Spinal cord (tissue), 10 donors: ENCODE results near the gene PAPPA. TPM values are rescaled to one million over a fixed set of nuclear protein-coding genes. Genes with fewer than 3 reads are reported as not detected.

Experiments
- DNase-seq, 6 donors: peaks; one replicate each; pipeline versions ENCODE4 v3.0.0 to v3.0.0-alpha.2; 2013 to 2015; ENCODE audit warnings: low spot score in 6 of 6, low read depth in 4 of 6
- H3K27ac ChIP-seq: one replicate; pipeline ENCODE4 v1.5.1; 2013; ENCODE audit warnings: low read depth, low read length, control low read depth
- H3K27me3 ChIP-seq: one replicate; pipeline ENCODE4 v1.6.1; 2013; ENCODE audit warnings: low read length; ENCODE audit not compliant: control insufficient read depth, insufficient read depth
- H3K36me3 ChIP-seq: one replicate; pipeline ENCODE4 v1.6.1; 2013; ENCODE audit warnings: low read length; ENCODE audit not compliant: control insufficient read depth, insufficient read depth
- H3K4me1 ChIP-seq: one replicate; pipeline ENCODE4 v1.6.1; 2013; ENCODE audit warnings: low read length; ENCODE audit not compliant: control insufficient read depth, insufficient read depth
- H3K4me3 ChIP-seq: one replicate; pipeline ENCODE4 v1.5.1; 2013; ENCODE audit warnings: low read depth, low read length, control low read depth
- H3K9me3 ChIP-seq: one replicate; pipeline ENCODE4 v1.6.1; 2013; ENCODE audit warnings: low read length; ENCODE audit not compliant: control insufficient read depth, insufficient read depth
- WGBS: methylation state at CpG from one replicate; pipeline ENCODE4 v1.1.5; 2013; ENCODE audit warnings: missing lambda C conversion rate; ENCODE audit not compliant: insufficient coverage; 5-methylcytosine and 5-hydroxymethylcytosine counted together
- polyA plus RNA-seq, 2 donors: library from polyadenylated mRNA; unstranded; fragments of 120-200 nt; gene quantifications; one replicate each; pipeline ENCODE4 v1.2.1, GENCODE V29; 2013; ENCODE audit not compliant: insufficient read length in 2 of 2
- total RNA-seq, 2 donors: library from RNA; depleted of rRNA in 1 of 2; stranded (reverse); fragments of 120-200 nt in 1 of 2; fragments of >200 nt in 1 of 2; gene quantifications; one replicate each; pipeline versions ENCODE4 v1.2.3 to v1.2.4, GENCODE V29; 2013 to 2014
- donor health status: healthy.

The PAPPA gene
- total and polyA plus RNA-seq, 4 donors, result 2.4 to 6.2 (median 3.6) TPM

GRCh38 chr9:116342941-116343340, 189.3 kb downstream of the PAPPA start:
- no peaks in the 10 kb centered on the region for H3K9me3 ChIP-seq
- WGBS, result 60% methylated on average over 1 of the region's 2 CpGs
- peaks cover 6% of the 10 kb centered on the region for H3K27me3 ChIP-seq
- H3K4me3 ChIP-seq, result no peak overlapping the region
- DNase-seq, result no peak
- no peak overlapping the region for H3K27ac ChIP-seq
- no peaks in the 10 kb centered on the region for H3K36me3 ChIP-seq
- no peaks in the 10 kb centered on the region for H3K4me1 ChIP-seq

- Histone ChIP-seq H3K9me3 (no peaks in the 10 kb centered on the region), H3K4me1 (no peaks in the 10 kb centered on the region), H3K4me3 (no peak overlapping the region), H3K27ac (no peak overlapping the region), H3K27me3 (no peaks in the 10 kb centered on the region), H3K36me3 (no peaks in the 10 kb centered on the region)
- WGBS, result 92% methylated on average over 10 of the region's 10 CpGs
- DNase-seq, result no peak
Observed at GRCh38 chr9:116344416-116344815, 190.8 kb downstream of the PAPPA start.

- no peaks in the 10 kb centered on the region for H3K9me3 ChIP-seq
- 92% methylated on average over 2 of the region's 2 CpGs for WGBS
- H3K27ac ChIP-seq, result no peak overlapping the region
Observed at GRCh38 chr9:116345393-116345792, 191.8 kb downstream of the PAPPA start.

GRCh38 chr9:116345817-116346216, 192.2 kb downstream of the PAPPA start:
- 74% methylated on average over 3 of the region's 3 CpGs for WGBS
- Histone ChIP-seq H3K27me3 (no peaks in the 10 kb centered on the region), H3K36me3 (no peaks in the 10 kb centered on the region), H3K4me1 (no peaks in the 10 kb centered on the region), H3K4me3 (no peak overlapping the region), H3K27ac (no peak overlapping the region), H3K9me3 (no peaks in the 10 kb centered on the region)
- no peak for DNase-seq

More at GRCh38 chr9:116345393-116345792, 191.8 kb downstream of the PAPPA start:
- Histone ChIP-seq H3K36me3 (no peaks in the 10 kb centered on the region), H3K27me3 (no peaks in the 10 kb centered on the region), H3K4me3 (no peak overlapping the region), H3K4me1 (no peaks in the 10 kb centered on the region)
- no peak for DNase-seq

- Histone ChIP-seq H3K4me1 (no peaks in the 10 kb centered on the region), H3K27ac (no peak overlapping the region), H3K9me3 (no peaks in the 10 kb centered on the region), H3K36me3 (no peaks in the 10 kb centered on the region), H3K4me3 (no peak overlapping the region), H3K27me3 (peaks cover 6% of the 10 kb centered on the region)
- 93% methylated on average over 5 of the region's 6 CpGs for WGBS
- DNase-seq, result no peak
Observed at GRCh38 chr9:116349684-116350083, 196.1 kb downstream of the PAPPA start.

GRCh38 chr9:116350213-116350612, 196.6 kb downstream of the PAPPA start:
- peaks cover 6% of the 10 kb centered on the region for H3K27me3 ChIP-seq
- H3K36me3 ChIP-seq, result no peaks in the 10 kb centered on the region
- no peaks in the 10 kb centered on the region for H3K9me3 ChIP-seq
- no peak overlapping the region for H3K4me3 ChIP-seq
- H3K27ac ChIP-seq, result no peak overlapping the region
- DNase-seq, result no peak
- no CpG with 5 or more reads among the region's 2 CpGs for WGBS
- H3K4me1 ChIP-seq, result no peaks in the 10 kb centered on the region

GRCh38 chr9:116352958-116353357, 199.4 kb downstream of the PAPPA start:
- no peaks in the 10 kb centered on the region for H3K36me3 ChIP-seq

GRCh38 chr9:116355153-116355921, 201.7 kb downstream of the PAPPA start:
- Histone ChIP-seq H3K9me3 (no peaks in the 10 kb centered on the region), H3K4me3 (no peak overlapping the region), H3K27me3 (peaks cover 6% of the 10 kb centered on the region), H3K27ac (no peak overlapping the region), H3K36me3 (no peaks in the 10 kb centered on the region), H3K4me1 (no peaks in the 10 kb centered on the region)
- peak in 2 of 6 donors; percentile 38 to 47 for DNase-seq
- WGBS, result 42% methylated on average over 10 of the region's 11 CpGs

More at GRCh38 chr9:116352958-116353357, 199.4 kb downstream of the PAPPA start:
- Histone ChIP-seq H3K9me3 (no peaks in the 10 kb centered on the region), H3K27me3 (peaks cover 6% of the 10 kb centered on the region), H3K4me1 (no peaks in the 10 kb centered on the region), H3K27ac (no peak overlapping the region), H3K4me3 (no peak overlapping the region)
- DNase-seq, result no peak
- WGBS, result 100% methylated on average over 1 of the region's 3 CpGs

GRCh38 chr9:116358251-116358650, 204.7 kb downstream of the PAPPA start:
- Histone ChIP-seq H3K4me1 (no peaks in the 10 kb centered on the region), H3K27me3 (peaks cover 2% of the 10 kb centered on the region), H3K27ac (no peak overlapping the region), H3K9me3 (no peaks in the 10 kb centered on the region), H3K36me3 (no peaks in the 10 kb centered on the region), H3K4me3 (no peak overlapping the region)
- DNase-seq, result no peak
- WGBS, result 83% methylated on average over 1 of the region's 3 CpGs

GRCh38 chr9:116360016-116360415, 206.4 kb downstream of the PAPPA start:
- H3K36me3 ChIP-seq, result no peaks in the 10 kb centered on the region
- DNase-seq, result no peak
- no peak overlapping the region for H3K4me3 ChIP-seq
- no peaks in the 10 kb centered on the region for H3K27me3 ChIP-seq
- no peaks in the 10 kb centered on the region for H3K9me3 ChIP-seq
- WGBS, result 70% methylated on average over 4 of the region's 4 CpGs
- H3K4me1 ChIP-seq, result peaks cover 4% of the 10 kb centered on the region
- H3K27ac ChIP-seq, result no peak overlapping the region
